Panc1 (cell line): Measurements from ENCODE around the gene ARCN1. TPM values are rescaled to one million over a fixed set of nuclear protein-coding genes. Genes with fewer than 3 reads are reported as not detected.

Source experiments
- ATAC-seq: fragments of 200-7000 bp; cut with Tn5 transposase; 2 replicates; pipeline ENCODE4 v1.9.1; 2020; ENCODE audit warnings: mild to moderate bottlenecking, moderate library complexity
- BruUV-seq: library from RNA; stranded (reverse); fragments of 400-500 nt; replicated peaks from 2 replicates; lab custom pipeline; 2021; lab: Mats Ljungman, UMichigan
- CTCF ChIA-PET: fragments of 300-600 bp; sonication (Branson Sonifier 250); formaldehyde crosslinking; loops from one replicate; lab custom pipeline; 2022; ENCODE audit warnings: antibody characterized with exemption; lab: Charles Lee
- POLR2A ChIA-PET: fragments of 300-600 bp; sonication (Branson Sonifier 250); formaldehyde crosslinking; loops from one replicate; lab custom pipeline; 2022; ENCODE audit warnings: antibody characterized with exemption; lab: Charles Lee
- DNase-seq: peaks from one replicate; pipeline ENCODE4 v3.0.0-alpha.2; 2010; ENCODE audit warnings: low read depth, low spot score
- H3K27ac ChIP-seq: 2 replicates; pipeline ENCODE4 v1.5.1; 2011; ENCODE audit warnings: mild to moderate bottlenecking, low read length, inconsistent platforms
- H3K27me3 ChIP-seq: fragments of 200-500 bp; sonication (Bioruptor generic); 2 replicates; pipeline ENCODE4 v1.6.0; 2014; ENCODE audit warnings: low read length, inconsistent platforms; ENCODE audit not compliant: control insufficient read depth, insufficient read depth
- H3K36me3 ChIP-seq: fragments of 200-500 bp; sonication (Bioruptor generic); 2 replicates; pipeline ENCODE4 v1.5.1; 2014; ENCODE audit warnings: inconsistent platforms, mild to moderate bottlenecking, low read length, moderate library complexity; ENCODE audit not compliant: control insufficient read depth, insufficient read depth
- H3K4me1 ChIP-seq: 2 replicates; pipeline ENCODE4 v1.5.1; 2011; ENCODE audit warnings: inconsistent platforms, mild to moderate bottlenecking, low read length, moderate library complexity; ENCODE audit not compliant: control insufficient read depth, insufficient read depth
- H3K4me3 ChIP-seq, 2 experiments: 2 replicates each; pipeline ENCODE4 v1.5.1; 2011 to 2012; ENCODE audit warnings: low read depth in 2 of 2, low read length in 2 of 2, mild to moderate bottlenecking in 2 of 2, inconsistent platforms in 1 of 2, moderate library complexity in 1 of 2
- H3K9me3 ChIP-seq: fragments of 200-500 bp; sonication (Bioruptor generic); 2 replicates; pipeline ENCODE4 v1.5.1; 2014; ENCODE audit warnings: low read depth, mild to moderate bottlenecking, inconsistent platforms, low read length, moderate library complexity; ENCODE audit not compliant: control insufficient read depth, insufficient read depth
- CTCF ChIP-seq: fragments of 450-650 bp; IDR thresholded peaks from 2 replicates; pipeline ENCODE4 v1.5.1; 2017; ENCODE audit warnings: mild to moderate bottlenecking
- POLR2AphosphoS5 ChIP-seq: IDR thresholded peaks from 2 replicates; pipeline ENCODE4 v1.6.1; 2012; ENCODE audit warnings: mild to moderate bottlenecking, low read depth, low read length, moderate library complexity
- REST ChIP-seq, 2 experiments: IDR thresholded peaks; 2 replicates each; pipeline ENCODE4 v1.6.1; 2011 to 2012; ENCODE audit warnings: low read depth in 2 of 2, control low read depth in 1 of 2, low read length in 1 of 2, mild to moderate bottlenecking in 1 of 2, moderate library complexity in 1 of 2; ENCODE audit not compliant: insufficient read depth in 1 of 2
- SIN3A ChIP-seq: IDR thresholded peaks from 2 replicates; pipeline ENCODE4 v1.6.1; 2012; ENCODE audit warnings: low read depth, mild to moderate bottlenecking, low read length, moderate library complexity, borderline replicate concordance; ENCODE audit not compliant: insufficient read depth
- TCF7L2 ChIP-seq: IDR thresholded peaks from 2 replicates; pipeline ENCODE4 v1.6.1; 2011; ENCODE audit warnings: mild to moderate bottlenecking, low read depth, low read length, inconsistent platforms
- in situ Hi-C: cut with HindIII; loops from 2 replicates; pipeline ENCODE4 v1.10.0; 2016; ENCODE audit warnings: low sequenced_read_pairs, low pct_unique_long_range_greater_than_20kb
- intact Hi-C: fragments of 100-400 bp; cut with micrococcal nuclease; formaldehyde crosslinking; loops from one replicate; pipeline ENCODE4 v1.10.0; 2022; ENCODE audit not compliant: unreplicated experiment
- total RNA-seq: library from RNA; stranded (reverse); gene quantifications from one replicate; pipeline ENCODE4 v1.2.1, GENCODE V29; 2021; ENCODE audit not compliant: unreplicated experiment

ARCN1 gene
- total RNA-seq, 1 experiment from 2014 or later, result 197 TPM

- Histone ChIP-seq H3K36me3 (no peaks in the 10 kb centered on the region; the same call in 1 of the 2 replicates), H3K4me1 (no peaks in the 10 kb centered on the region), H3K27ac (no peak overlapping the region), H3K27me3 (no peaks in the 10 kb centered on the region), H3K4me3 (no peak overlapping the region), H3K9me3 (no peaks in the 10 kb centered on the region)
- no peak for TF ChIP-seq SIN3A
- no peak for TF ChIP-seq REST (IDR thresholded peaks at IDR 0.05; ENCODE audit: insufficient read depth in 1 of 2, low read depth in 2 of 2, low read length in 1 of 2)
- no peak for TF ChIP-seq TCF7L2
- TF ChIP-seq CTCF, result no peak
- no peak for TF ChIP-seq POLR2AphosphoS5
- DNase-seq, result no peak
- CTCF ChIA-PET, result no interaction called here
- BruUV-seq, result no TSS peak
- POLR2A ChIA-PET, result no interaction called here
- in situ Hi-C loops, result no loop called here
- ATAC-seq, result no peak
- intact Hi-C loops, result no loop called here
Observed at GRCh38 chr11:118645066-118645715, 73.0 kb downstream of the ARCN1 start.

GRCh38 chr11:118646393-118646792 lies 74.2 kb downstream of the ARCN1 start:
- BruUV-seq, result no TSS peak
- DNase-seq, result no peak
- CTCF ChIA-PET, result interaction anchor here (0.6 kb wide), 2 partner anchors 12 to 379 kb away, joined by 3 to 4 read pairs; no protein-coding TSS in a partner anchor
- intact Hi-C loops (no loop called here), in situ Hi-C loops (no loop called here)
- H3K27ac ChIP-seq, result no peak overlapping the region
- H3K4me3 ChIP-seq, result no peak overlapping the region
- TF ChIP-seq CTCF (no peak), TCF7L2 (no peak), SIN3A (no peak), REST (IDR thresholded peaks at IDR 0.05; ENCODE audit: insufficient read depth in 1 of 2, low read depth in 2 of 2, low read length in 1 of 2) (no peak), POLR2AphosphoS5 (no peak)
- H3K27me3 ChIP-seq, result no peaks in the 10 kb centered on the region
- ATAC-seq, result no peak
- no peaks in the 10 kb centered on the region; the same call in 1 of the 2 replicates for H3K36me3 ChIP-seq
- no peaks in the 10 kb centered on the region for H3K9me3 ChIP-seq
- H3K4me1 ChIP-seq, result no peaks in the 10 kb centered on the region
- POLR2A ChIA-PET, result interaction anchor here (0.6 to 0.7 kb wide), 2 partner anchors 9 to 26 kb away, joined by 6 to 8 read pairs; no protein-coding TSS in a partner anchor
